K562 (cell line): ENCODE measurements around the gene SPTBN4. TPM values are rescaled to one million over a fixed set of nuclear protein-coding genes. Genes with fewer than 3 reads are reported as not detected.

Experiments
- NCOA1 ChIP-seq: fragments of 450-650 bp; IDR thresholded peaks from 2 replicates; pipeline ENCODE4 v1.6.1; 2016; ENCODE audit warnings: low read depth
- PHB ChIP-seq: fragments of 250-450 bp; sonication (Bioruptor Pico); IDR thresholded peaks from 2 replicates; pipeline ENCODE4 v1.5.0; 2021
- ZNF239 ChIP-seq: fragments of 250-450 bp; sonication (Bioruptor Pico); IDR thresholded peaks from 2 replicates; pipeline ENCODE4 v1.4.0; 2020; ENCODE audit warnings: mild to moderate bottlenecking
- ZNF282 ChIP-seq: sonication (generic); formaldehyde crosslinking; IDR thresholded peaks from 2 replicates; pipeline ENCODE4 v1.8.1; 2023; ENCODE audit warnings: missing genetic modification reagents
- ZNF449 ChIP-seq: fragments of 250-450 bp; sonication (Bioruptor Pico); IDR thresholded peaks from 2 replicates; pipeline ENCODE4 v1.8.0; 2022; ENCODE audit warnings: moderate library complexity, mild to moderate bottlenecking, inconsistent platforms
- polyA plus RNA-seq, 8 experiments: library from polyadenylated mRNA; depleted of rRNA in 4 of 8; stranded (reverse) in 5 of 8; unstranded in 3 of 8; fragments of >200 nt; fragmentation: Nextera tagmentation in 2 of 8; fragmentation: Illumina TruSeq in 1 of 8; extraction: Ambion mirVana in 2 of 8; extraction: Trizol in 1 of 8; gene quantifications; 2 replicates each; pipeline versions ENCODE4 v1.2.1 to v1.2.3, GENCODE V29; 2011 to 2014; ENCODE audit warnings: inconsistent platforms in 1 of 8, missing spikeins in 1 of 8
- total RNA-seq, 7 experiments: library from RNA; depleted of rRNA in 6 of 7; stranded (reverse); fragments of >200 nt in 6 of 7; fragmentation: Illumina TruSeq in 2 of 7; extraction: Trizol in 2 of 7; gene quantifications; 2 replicates each; pipeline versions ENCODE4 v1.2.1 to v1.2.3, GENCODE V29; 2011 to 2021; ENCODE audit warnings: low replicate concordance in 1 of 7
- TF ChIP-seq, protein P1 (sequence below): sonication (generic); formaldehyde crosslinking; IDR thresholded peaks from 2 replicates; pipeline ENCODE4 v1.8.0; 2023; ENCODE audit warnings: mild to moderate bottlenecking, missing genetic modification reagents

Gene SPTBN4
- total and polyA plus RNA-seq, 9 of the 15 experiments (the other 6 are each of a cell fraction or from before 2014, with no cell fraction given): 0.01 to 1.5 (median 0.86) TPM

DNA sequence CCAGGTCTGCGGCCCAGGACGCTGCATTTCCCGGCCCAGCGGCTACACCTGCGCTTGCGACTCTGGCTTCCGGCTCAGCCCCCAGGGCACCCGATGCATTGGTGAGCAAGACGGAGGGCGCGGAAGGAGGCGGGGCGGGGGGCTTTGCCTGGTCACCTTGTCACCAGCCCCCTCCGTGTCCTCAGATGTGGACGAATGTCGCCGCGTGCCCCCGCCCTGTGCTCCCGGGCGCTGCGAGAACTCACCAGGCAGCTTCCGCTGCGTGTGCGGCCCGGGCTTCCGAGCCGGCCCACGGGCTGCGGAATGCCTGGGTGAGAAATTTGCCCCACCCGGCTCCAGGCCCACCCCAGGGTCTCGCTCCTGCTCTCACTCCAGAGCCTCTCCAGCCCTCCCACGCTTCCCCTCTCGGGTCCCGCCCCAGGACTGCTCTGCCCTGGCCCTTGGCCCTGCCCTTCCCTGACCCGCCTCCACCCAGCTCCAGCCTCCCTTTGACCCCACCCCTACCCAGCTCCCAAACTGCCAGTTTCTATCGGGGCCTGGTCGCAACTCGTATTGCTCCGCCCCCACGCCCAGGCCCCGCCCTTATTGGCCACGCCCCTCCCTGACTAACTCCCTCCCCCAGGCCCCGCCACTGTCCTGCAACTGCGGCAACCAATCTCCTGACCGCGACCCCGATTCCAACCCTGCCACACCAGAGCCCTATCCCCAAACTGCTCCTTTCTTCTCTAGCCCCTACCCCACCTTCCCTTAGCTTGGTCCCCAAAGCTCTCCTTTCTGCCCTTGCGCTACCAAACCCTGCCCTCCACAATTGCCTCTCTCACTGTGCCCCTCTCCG is 143.0 kb downstream of the SPTBN4 start (continued):
- 0 out of 2 replicates have a peak, but pooled peaks have one; percentile 27 for TF ChIP-seq PHB
- no peak for TF ChIP-seq ZNF449 (CRISPR knock-in tag)
- TF ChIP-seq NCOA1: 0 out of 2 replicates have a peak, but pooled peaks have one; percentile 38
- TF ChIP-seq, protein P1, sequence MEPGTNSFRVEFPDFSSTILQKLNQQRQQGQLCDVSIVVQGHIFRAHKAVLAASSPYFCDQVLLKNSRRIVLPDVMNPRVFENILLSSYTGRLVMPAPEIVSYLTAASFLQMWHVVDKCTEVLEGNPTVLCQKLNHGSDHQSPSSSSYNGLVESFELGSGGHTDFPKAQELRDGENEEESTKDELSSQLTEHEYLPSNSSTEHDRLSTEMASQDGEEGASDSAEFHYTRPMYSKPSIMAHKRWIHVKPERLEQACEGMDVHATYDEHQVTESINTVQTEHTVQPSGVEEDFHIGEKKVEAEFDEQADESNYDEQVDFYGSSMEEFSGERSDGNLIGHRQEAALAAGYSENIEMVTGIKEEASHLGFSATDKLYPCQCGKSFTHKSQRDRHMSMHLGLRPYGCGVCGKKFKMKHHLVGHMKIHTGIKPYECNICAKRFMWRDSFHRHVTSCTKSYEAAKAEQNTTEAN: no peak
- no peak for TF ChIP-seq ZNF282 (CRISPR knock-in tag)
- TF ChIP-seq ZNF239 (CRISPR knock-in tag): no peak
